ENCODE results near the gene WASF2. TPM values are rescaled to one million over a fixed set of nuclear protein-coding genes. Genes with fewer than 3 reads are reported as not detected.

WASF2 gene
- total RNA-seq, 4 donors from 2014 or later = 74.7 to 107 (median 79.8) TPM

DNA sequence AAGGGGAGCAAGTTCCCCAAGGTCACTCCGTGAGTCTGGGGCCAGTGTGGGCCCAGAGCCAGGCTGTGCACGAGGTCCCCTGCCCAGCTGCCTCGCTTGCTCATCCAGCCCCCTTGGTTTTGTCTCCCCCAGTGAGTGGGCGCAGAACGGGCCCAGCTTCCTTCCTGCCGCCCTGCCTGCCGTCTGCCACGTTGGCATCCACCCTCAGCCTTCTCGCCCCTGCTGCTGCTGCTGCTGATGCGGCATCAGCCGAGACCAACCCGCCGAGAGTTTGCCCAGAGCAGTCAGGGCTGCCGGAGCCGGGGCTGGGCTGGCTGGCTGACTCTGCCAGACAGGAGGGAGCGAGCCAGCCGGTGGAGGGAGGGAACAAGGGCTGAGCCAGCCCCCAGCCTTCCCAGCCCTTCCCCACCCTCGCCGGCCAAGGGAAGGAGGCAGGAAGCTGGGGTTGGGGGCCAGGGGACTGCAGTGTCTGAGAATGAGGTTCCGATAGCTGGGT lies 31.4 kb upstream of the WASF2 start:
- H3K27ac ChIP-seq = peak overlapping the region; percentile 1 to 98 (median 97)
- no peaks in the 10 kb centered on the region for H3K9me3 ChIP-seq
- no peaks in the 10 kb centered on the region for H3K36me3 ChIP-seq
- H3K4me3 ChIP-seq = peak overlapping the region in 1 of 2 donors; percentile 13
- no peak for TF ChIP-seq POLR2AphosphoS5 (IDR thresholded peaks at IDR 0.05)
- no peak for TF ChIP-seq EP300 (IDR thresholded peaks at IDR 0.05)
- TF ChIP-seq POLR2A (IDR thresholded peaks at IDR 0.05) = no peak
- TF ChIP-seq, protein P1, sequence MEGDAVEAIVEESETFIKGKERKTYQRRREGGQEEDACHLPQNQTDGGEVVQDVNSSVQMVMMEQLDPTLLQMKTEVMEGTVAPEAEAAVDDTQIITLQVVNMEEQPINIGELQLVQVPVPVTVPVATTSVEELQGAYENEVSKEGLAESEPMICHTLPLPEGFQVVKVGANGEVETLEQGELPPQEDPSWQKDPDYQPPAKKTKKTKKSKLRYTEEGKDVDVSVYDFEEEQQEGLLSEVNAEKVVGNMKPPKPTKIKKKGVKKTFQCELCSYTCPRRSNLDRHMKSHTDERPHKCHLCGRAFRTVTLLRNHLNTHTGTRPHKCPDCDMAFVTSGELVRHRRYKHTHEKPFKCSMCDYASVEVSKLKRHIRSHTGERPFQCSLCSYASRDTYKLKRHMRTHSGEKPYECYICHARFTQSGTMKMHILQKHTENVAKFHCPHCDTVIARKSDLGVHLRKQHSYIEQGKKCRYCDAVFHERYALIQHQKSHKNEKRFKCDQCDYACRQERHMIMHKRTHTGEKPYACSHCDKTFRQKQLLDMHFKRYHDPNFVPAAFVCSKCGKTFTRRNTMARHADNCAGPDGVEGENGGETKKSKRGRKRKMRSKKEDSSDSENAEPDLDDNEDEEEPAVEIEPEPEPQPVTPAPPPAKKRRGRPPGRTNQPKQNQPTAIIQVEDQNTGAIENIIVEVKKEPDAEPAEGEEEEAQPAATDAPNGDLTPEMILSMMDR (IDR thresholded peaks at IDR 0.05) = no peak
- WGBS, 2 donors (ENCODE audit: low coverage in 1 of 2) = 20% methylated on average over 1 of the region's 20 CpGs; no CpG with 5 or more reads in 1 of the 2 donors
- no peaks in the 10 kb centered on the region for H3K27me3 ChIP-seq
- peaks cover 5 to 89% (median 63%) of the 10 kb centered on the region in 3 donors for H3K4me1 ChIP-seq
- ATAC-seq = no peak

DNA sequence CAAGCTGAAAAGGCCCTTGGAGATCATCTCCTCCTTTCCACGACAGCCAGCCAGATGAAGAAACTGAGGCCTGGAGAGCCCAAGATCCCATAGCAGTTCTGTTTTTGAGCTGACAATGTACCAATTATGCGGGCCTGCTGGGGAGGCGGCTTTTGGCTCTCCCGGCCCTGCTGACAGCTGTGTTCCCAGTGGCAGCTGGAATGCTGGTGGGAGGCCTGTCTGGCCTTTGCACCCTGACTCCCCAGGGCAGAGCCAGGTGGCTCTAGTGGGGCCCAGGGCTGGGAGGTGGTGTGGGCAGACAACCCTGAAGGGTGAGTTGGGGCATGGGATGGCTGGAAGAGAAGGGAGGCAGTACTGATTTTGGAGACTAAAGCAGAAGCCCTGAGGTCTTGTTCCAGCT lies 30.7 kb upstream of the WASF2 start:
- H3K27me3 ChIP-seq = no peaks in the 10 kb centered on the region
- H3K4me3 ChIP-seq = no peak overlapping the region
- peak overlapping the region; percentile 1 to 98 (median 97) for H3K27ac ChIP-seq
- H3K36me3 ChIP-seq = no peaks in the 10 kb centered on the region
- no peaks in the 10 kb centered on the region for H3K9me3 ChIP-seq
- no CpG with 5 or more reads among the region's 4 CpGs for WGBS, 2 donors (ENCODE audit: low coverage in 1 of 2)
- TF ChIP-seq, protein P1 (IDR thresholded peaks at IDR 0.05) = no peak
- TF ChIP-seq EP300 (IDR thresholded peaks at IDR 0.05) (no peak), POLR2AphosphoS5 (IDR thresholded peaks at IDR 0.05) (no peak), POLR2A (IDR thresholded peaks at IDR 0.05) (no peak)
- H3K4me1 ChIP-seq = peaks cover 5 to 82% (median 56%) of the 10 kb centered on the region in 3 donors
- ATAC-seq = no peak

DNA sequence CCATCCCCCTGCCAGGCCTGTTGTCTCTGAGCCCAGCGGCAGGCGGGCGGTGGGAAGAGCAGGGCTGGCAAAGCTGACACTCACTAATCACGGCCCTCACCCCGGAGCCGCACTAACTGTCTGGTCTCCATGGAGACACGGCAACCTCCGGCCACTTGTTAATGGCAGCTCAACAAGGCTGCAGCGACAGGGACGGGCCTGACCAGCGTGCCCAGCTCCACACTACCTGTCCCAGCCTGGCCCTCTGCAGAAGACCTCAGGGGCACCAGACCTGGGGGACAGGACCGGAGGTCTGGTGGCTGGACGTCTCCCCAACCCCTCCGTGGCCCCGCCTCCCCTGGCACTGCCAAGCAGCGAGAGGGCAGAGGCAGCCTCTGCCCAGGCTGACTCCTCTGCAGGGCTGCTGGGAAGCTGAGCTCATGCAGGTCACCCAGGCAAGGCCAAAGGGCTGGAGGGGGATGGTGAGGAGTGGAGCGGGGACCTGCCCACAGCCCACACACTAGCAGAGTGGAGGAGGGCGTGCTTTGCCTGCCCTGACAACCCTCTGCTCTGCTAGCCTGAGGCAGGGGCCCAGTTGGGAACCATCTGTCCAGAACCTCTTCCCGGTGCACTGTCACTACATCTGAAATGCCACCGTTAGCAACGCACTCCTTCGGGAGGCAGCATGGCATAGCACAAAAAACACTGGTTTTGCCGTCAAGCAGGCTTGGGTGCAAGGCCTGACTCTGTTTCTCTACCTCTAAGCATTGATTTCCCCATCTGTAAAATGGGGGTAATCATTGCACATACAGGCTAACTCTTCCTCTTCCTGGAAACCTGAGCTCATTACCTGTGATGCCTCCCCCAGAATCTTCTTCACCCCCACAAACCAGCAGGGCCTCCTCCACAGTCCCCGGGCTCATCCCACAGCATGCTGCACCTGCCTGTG lies 29.6 kb upstream of the WASF2 start:
- H3K4me3 ChIP-seq = no peak overlapping the region
- no peak for ATAC-seq
- H3K36me3 ChIP-seq = no peaks in the 10 kb centered on the region
- H3K4me1 ChIP-seq = peaks cover 5 to 71% (median 48%) of the 10 kb centered on the region in 3 donors
- TF ChIP-seq POLR2AphosphoS5 (IDR thresholded peaks at IDR 0.05) (no peak), POLR2A (IDR thresholded peaks at IDR 0.05) (no peak), EP300 (IDR thresholded peaks at IDR 0.05) (no peak)
- TF ChIP-seq, protein P1 (IDR thresholded peaks at IDR 0.05) = peak in 1 of 4 experiments; percentile 17
- H3K27ac ChIP-seq = peak overlapping the region in 3 of 4 donors; percentile 96 to 98 (median 98)
- 59 to 65% methylated on average over 4 to 5 of the region's 24 CpGs for WGBS, 2 donors (ENCODE audit: low coverage in 1 of 2)
- no peaks in the 10 kb centered on the region for H3K27me3 ChIP-seq
- H3K9me3 ChIP-seq = no peaks in the 10 kb centered on the region

DNA sequence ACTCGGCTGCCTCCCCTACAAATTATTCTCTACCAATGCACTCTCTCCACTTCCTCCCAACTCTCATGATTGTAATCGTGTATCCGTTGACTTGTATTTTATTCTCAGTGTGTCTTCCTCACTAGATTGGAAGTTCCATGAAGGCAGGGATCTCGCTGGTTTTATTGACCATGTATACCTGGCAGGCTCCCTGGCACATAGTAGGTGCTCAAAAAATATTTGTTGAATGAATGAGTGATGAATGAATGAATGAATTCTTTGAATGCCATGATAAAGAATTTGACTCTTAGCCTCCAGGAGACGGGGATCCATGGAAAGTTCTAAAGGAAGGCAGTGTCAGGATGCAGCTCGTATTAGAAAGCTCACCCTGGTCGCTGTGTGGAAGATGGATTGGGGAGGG lies 28.8 kb upstream of the WASF2 start:
- Histone ChIP-seq H3K27me3 (no peaks in the 10 kb centered on the region), H3K36me3 (no peaks in the 10 kb centered on the region), H3K27ac (peak overlapping the region in 3 of 4 donors; percentile 96 to 98 (median 98)), H3K4me3 (no peak overlapping the region), H3K9me3 (no peaks in the 10 kb centered on the region), H3K4me1 (peaks cover 4 to 69% (median 46%) of the 10 kb centered on the region in 3 donors)
- WGBS, 2 donors (ENCODE audit: low coverage in 1 of 2) = 83 to 87% methylated on average over 7 of the region's 7 CpGs
- TF ChIP-seq EP300 (IDR thresholded peaks at IDR 0.05) = no peak
- ATAC-seq = no peak

DNA sequence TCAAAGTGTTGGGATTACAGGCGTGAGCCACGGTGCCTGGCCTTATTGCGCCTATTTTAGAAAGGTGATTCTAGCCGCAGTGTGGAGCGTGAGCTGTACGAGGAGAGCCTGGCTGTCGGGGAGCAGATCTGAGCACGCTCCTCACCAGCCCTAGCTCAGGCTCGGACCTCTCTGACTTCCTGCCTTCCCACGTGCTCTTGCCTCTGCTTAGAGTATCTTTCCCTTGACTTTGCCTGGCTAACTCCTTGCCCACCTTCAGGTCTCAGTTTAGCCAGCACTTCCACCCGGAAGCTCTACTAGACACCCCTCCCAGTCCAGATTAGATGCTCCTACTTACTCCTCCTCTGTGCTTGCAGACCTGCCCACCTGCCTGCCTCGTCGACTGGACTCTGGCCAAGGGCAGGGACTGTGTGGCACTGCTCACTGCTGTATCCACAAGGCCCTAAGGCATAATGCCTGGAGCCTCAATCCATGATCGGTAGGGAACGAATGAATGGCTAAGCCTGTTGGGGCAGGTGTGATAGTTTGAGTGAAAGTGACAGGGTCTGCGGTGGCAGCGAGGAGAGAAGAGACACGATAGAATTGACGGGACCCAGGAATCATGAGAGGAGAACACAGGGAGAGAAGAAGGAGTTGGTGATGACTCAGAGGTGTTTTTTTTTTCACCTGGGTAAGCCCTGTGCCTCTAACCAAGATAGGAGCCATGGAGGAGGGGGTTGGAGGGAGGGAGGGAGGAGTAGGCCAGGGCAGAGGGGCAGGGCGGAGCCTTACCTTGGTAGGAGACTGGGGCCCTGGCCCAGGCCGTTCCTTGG lies 28.1 kb upstream of the WASF2 start:
- 64 to 75% methylated on average over 11 to 18 of the region's 21 CpGs for WGBS, 2 donors (ENCODE audit: low coverage in 1 of 2)
- no peak for ATAC-seq
- H3K9me3 ChIP-seq = no peaks in the 10 kb centered on the region
- peak overlapping the region in 3 of 4 donors; percentile 47 to 98 (median 55) for H3K27ac ChIP-seq
- no peak overlapping the region for H3K4me3 ChIP-seq
- no peaks in the 10 kb centered on the region for H3K36me3 ChIP-seq
- TF ChIP-seq POLR2AphosphoS5 (IDR thresholded peaks at IDR 0.05) = no peak
- TF ChIP-seq EP300 (IDR thresholded peaks at IDR 0.05) = no peak
- TF ChIP-seq, protein P1 (IDR thresholded peaks at IDR 0.05) = no peak
- no peak for TF ChIP-seq POLR2A (IDR thresholded peaks at IDR 0.05)
- peaks cover 2 to 68% (median 39%) of the 10 kb centered on the region in 3 donors for H3K4me1 ChIP-seq
- H3K27me3 ChIP-seq = no peaks in the 10 kb centered on the region
